ENCODE results near the gene ZSCAN1. TPM values are rescaled to one million over a fixed set of nuclear protein-coding genes. Genes with fewer than 3 reads are reported as not detected.

The ZSCAN1 gene
- total and polyA plus RNA-seq, 2 of the 4 experiments (the other 2 are of a cell fraction): not detected

DNA sequence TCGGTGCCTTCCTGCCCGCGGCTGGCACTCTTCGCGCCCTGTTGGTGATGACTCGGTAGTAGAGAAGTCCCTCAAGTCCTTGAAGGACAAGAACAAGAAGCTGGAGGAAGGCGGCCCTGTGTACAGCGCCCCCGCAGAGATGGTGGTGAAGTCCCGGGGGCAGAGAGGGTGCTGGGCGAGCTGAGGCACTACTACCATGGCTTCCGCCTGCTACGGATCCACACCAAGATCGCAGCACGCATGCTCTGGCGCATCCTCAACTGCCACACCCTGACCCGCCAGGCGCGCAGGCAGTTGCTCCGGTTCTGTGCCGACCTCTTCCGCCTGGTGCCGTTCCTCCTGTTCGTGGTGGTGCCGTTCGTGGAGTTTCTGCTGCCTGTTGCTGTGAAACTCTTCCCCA is 11.1 kb downstream of the ZSCAN1 start:
- H4K8ac ChIP-seq (ENCODE audit: low read depth in 2 of 2, low read length in 2 of 2): no peak overlapping the region
- CTCF ChIA-PET: no interaction called here
- no peak for ATAC-seq (ENCODE audit: low read depth)

More for the DNA sequence above, 11.1 kb downstream of the ZSCAN1 start:
- no peak overlapping the region for H4K5ac ChIP-seq (ENCODE audit: low read depth, low read length)
- H3K9ac ChIP-seq (ENCODE audit: low read depth, low read length): no peak overlapping the region
- whole genome bisulfite sequencing, 2 experiments (ENCODE audit: extremely low coverage in 2 of 2, insufficient read length in 1 of 2): 90% methylated on average over 20 of the region's 26 CpGs; no CpG with 5 or more reads in 1 of the 2 experiments
- H4K91ac ChIP-seq (ENCODE audit: insufficient read depth, low read depth, low read length): no peak overlapping the region
- H3K36me3 ChIP-seq (ENCODE audit: control insufficient read depth, insufficient read depth, low read length): no peaks in the 10 kb centered on the region
- no peak overlapping the region for H3K4me2 ChIP-seq (ENCODE audit: low read depth, low read length)
- no peak overlapping the region for H2AK9ac ChIP-seq (replicated peaks; ENCODE audit: low read depth, low read length, poor library complexity)
- H3K27me3 ChIP-seq (ENCODE audit: control insufficient read depth, insufficient read depth, low read length): no peaks in the 10 kb centered on the region
- intact Hi-C loops (cut with micrococcal nuclease): no loop called here
- H2AFZ ChIP-seq (replicated peaks; ENCODE audit: low read length, poor library complexity): no peak overlapping the region
- no peak overlapping the region for H3K4me3 ChIP-seq (ENCODE audit: insufficient read depth, low read depth, low read length)
- H2BK15ac ChIP-seq (ENCODE audit: low read depth, low read length): no peak overlapping the region
- H3K9me3 ChIP-seq (ENCODE audit: control insufficient read depth, insufficient read depth, low read length): peaks cover 76% of the 10 kb centered on the region
- H2BK20ac ChIP-seq (ENCODE audit: low read depth, low read length): no peak overlapping the region
- in situ Hi-C loops (cut with MboI; ENCODE audit: low sequenced_read_pairs): no loop called here
- H3K79me1 ChIP-seq (ENCODE audit: low read depth in 1 of 2, low read length in 2 of 2): no peaks in the 10 kb centered on the region
- dilution Hi-C loops (cut with HindIII; ENCODE audit: low sequenced_read_pairs, unreplicated experiment): no loop called here
- no peak overlapping the region for H2BK120ac ChIP-seq (ENCODE audit: low read depth, low read length)
- TF ChIP-seq RCOR1 (IDR thresholded peaks at IDR 0.05; ENCODE audit: insufficient replicate concordance, low read length) (no peak), CHD1 (IDR thresholded peaks at IDR 0.05; ENCODE audit: low read depth, low read length) (no peak)
- no peaks in the 10 kb centered on the region for H4K20me1 ChIP-seq (ENCODE audit: insufficient read depth, low read length)
- H3K56ac ChIP-seq (ENCODE audit: extremely low read depth, insufficient read depth, low read length): no peak overlapping the region
- H2AK5ac ChIP-seq (ENCODE audit: low read depth, low read length): no peak overlapping the region
- BruUV-seq (replicated peaks): no TSS peak
- H3K23ac ChIP-seq (ENCODE audit: low read depth, low read length): no peak overlapping the region
- POLR2A ChIA-PET (ENCODE audit: unreplicated experiment): no interaction called here
- no peak overlapping the region for H3K14ac ChIP-seq (replicated peaks; ENCODE audit: low read depth, low read length)
- no peak overlapping the region for H3K27ac ChIP-seq (ENCODE audit: insufficient read depth, low read length)
- no peak overlapping the region for H2BK5ac ChIP-seq (ENCODE audit: low read depth, low read length, poor library complexity, severe bottlenecking)
- no peaks in the 10 kb centered on the region for H3K4me1 ChIP-seq (ENCODE audit: control insufficient read depth, insufficient read depth, low read length)
- no peak for DNase-seq
- H3K9me1 ChIP-seq (ENCODE audit: insufficient read depth, low read length): no peaks in the 10 kb centered on the region
- no peak overlapping the region for H3K18ac ChIP-seq (ENCODE audit: low read depth, low read length)
- H3K4ac ChIP-seq (ENCODE audit: low read depth, low read length): no peak overlapping the region
